D721Med (cell line): ENCODE data around the gene IQSEC2.

ENCODE experiments used
- DNase-seq: peaks from one replicate; pipeline ENCODE4 v3.0.0; 2011; ENCODE audit warnings: low spot score; ENCODE audit not compliant: insufficient read length
- FAIRE-seq: peaks from 2 replicates; lab custom pipeline; 2011; peaks lifted over from hg19 to GRCh38; lab: Jason Lieb, UNC
- CTCF ChIP-seq: IDR thresholded peaks from 2 replicates; pipeline ENCODE4 v1.5.1; 2012; ENCODE audit warnings: mild to moderate bottlenecking, control low read depth; ENCODE audit not compliant: insufficient read depth; ENCODE audit errors: missing control alignments

The IQSEC2 gene

DNA sequence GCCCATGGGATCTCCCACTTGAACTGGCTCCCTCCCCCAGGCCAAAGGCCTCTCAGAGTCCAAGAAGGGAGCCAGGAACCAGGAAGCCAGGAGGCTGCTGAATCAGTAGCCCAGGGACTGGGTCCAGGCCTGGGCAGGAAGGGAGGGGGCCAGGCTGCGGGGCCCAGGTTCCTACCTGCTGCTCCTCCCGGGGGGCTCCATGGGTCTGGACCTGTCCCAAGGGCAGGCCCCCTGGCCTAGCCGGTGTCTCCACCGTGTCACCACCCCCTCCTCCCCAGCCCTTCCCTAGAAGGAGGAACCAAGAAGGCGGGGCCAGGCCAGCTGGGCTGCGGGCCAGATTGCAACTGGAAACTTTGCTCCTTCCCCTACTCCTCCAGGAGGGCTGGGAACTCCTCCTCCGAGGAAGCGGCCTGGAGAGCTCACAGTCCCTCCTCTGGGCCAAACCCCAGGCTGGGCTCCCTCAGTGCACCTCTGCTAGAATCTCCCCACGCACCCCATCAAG lies at the start of gene IQSEC2:
IQSEC2 (minus strand) TSS at position 264 of the 502 bp plus-strand sequence.
- DNase-seq (no peak), FAIRE-seq (no peak)
- no peak for TF ChIP-seq CTCF

- DNase-seq (no peak), FAIRE-seq (no peak)
- no peak for TF ChIP-seq CTCF
These were observed 48.9 kb upstream of the IQSEC2 start for GRCh38 chrX:53330331-53330730.

- DNase-seq (no peak), FAIRE-seq (no peak)
- TF ChIP-seq CTCF, result no peak
These were observed 43.4 kb upstream of the IQSEC2 start for GRCh38 chrX:53324803-53325202.

GRCh38 chrX:53324085-53324484 lies 42.7 kb upstream of the IQSEC2 start:
- TF ChIP-seq CTCF, result no peak
- no peak for DNase-seq
- FAIRE-seq, result no peak

- DNase-seq, result no peak
- no peak for TF ChIP-seq CTCF
- FAIRE-seq, result no peak
These were observed 41.8 kb upstream of the IQSEC2 start for GRCh38 chrX:53323196-53323595.

- TF ChIP-seq CTCF, result no peak
- DNase-seq, result no peak
- FAIRE-seq, result no peak
These were observed 40.6 kb upstream of the IQSEC2 start for GRCh38 chrX:53321943-53322497.

DNA sequence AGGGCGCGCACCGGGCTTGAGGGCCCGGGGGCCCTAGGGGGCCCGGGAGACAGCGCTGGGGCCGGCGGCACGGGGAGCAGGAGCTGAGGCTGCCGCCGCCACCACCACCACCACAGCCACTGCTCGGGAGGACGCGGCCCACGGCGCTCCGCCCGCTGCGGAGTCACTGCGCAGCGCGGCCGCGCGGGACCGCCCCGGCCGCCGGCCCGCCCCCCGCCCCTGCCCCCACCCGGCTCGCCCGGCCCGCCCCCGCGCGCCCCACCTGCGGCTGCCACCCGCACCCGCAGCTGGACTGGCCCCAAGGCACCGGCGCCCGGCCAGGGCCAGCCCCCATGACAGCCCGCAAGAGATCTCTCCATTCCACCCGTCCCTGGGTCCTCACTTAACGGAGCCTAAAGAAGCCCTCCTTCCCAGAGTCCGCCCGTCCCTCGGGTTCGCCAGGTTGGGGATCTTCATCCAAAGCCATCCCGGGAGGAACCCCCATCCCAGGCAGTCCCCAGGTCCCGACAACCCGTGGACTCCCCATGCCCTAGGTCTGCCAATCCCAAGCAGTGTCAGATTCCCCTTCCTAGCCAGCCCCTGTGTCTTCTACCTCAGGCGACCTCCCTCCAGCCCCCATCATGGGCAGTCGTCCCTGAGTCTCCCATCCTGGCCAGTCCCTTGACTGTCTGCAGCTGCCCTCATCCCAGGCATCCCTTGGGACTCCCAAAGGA lies 40.0 kb upstream of the IQSEC2 start:
- no peak for DNase-seq
- FAIRE-seq, result no peak
- no peak for TF ChIP-seq CTCF
